Measurements from ENCODE around the gene SLC9A9. TPM values are rescaled to one million over a fixed set of nuclear protein-coding genes. Genes with fewer than 3 reads are reported as not detected.

Gene SLC9A9
- total RNA-seq, 6 experiments from 2014 or later: 1.3 to 6.3 (median 3.0) TPM

DNA sequence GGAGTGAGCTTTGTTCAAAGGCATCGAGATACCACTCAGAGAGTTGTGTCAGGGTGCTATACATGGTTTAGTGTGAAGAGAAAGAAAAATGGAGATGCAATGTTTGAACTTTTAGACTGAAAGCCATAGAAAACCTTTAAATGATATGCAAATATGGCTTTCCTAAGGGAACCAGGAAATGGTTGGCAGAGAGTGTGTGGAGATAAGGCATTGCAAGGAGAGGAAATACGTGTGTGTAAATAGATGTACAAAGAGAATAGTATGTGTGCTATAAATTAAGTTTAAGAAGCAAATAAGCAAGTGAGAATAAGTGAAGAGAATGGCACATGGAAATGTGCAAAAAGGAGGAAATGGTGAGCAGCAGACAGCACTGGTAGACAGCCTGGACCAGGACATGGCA is 198.1 kb downstream of the SLC9A9 start:
- no peak for DNase-seq
- Histone ChIP-seq H3K4me3 (no peak overlapping the region), H3K27ac (no peak overlapping the region), H3K4me1 (peaks cover 0 to 20% (median 0%) of the 10 kb centered on the region in 4 donors), H3K9me3 (no peaks in the 10 kb centered on the region), H3K36me3 (no peaks in the 10 kb centered on the region), H3K27me3 (no peaks in the 10 kb centered on the region)
- no peak for ATAC-seq
- TF ChIP-seq, protein P1, sequence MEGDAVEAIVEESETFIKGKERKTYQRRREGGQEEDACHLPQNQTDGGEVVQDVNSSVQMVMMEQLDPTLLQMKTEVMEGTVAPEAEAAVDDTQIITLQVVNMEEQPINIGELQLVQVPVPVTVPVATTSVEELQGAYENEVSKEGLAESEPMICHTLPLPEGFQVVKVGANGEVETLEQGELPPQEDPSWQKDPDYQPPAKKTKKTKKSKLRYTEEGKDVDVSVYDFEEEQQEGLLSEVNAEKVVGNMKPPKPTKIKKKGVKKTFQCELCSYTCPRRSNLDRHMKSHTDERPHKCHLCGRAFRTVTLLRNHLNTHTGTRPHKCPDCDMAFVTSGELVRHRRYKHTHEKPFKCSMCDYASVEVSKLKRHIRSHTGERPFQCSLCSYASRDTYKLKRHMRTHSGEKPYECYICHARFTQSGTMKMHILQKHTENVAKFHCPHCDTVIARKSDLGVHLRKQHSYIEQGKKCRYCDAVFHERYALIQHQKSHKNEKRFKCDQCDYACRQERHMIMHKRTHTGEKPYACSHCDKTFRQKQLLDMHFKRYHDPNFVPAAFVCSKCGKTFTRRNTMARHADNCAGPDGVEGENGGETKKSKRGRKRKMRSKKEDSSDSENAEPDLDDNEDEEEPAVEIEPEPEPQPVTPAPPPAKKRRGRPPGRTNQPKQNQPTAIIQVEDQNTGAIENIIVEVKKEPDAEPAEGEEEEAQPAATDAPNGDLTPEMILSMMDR (IDR thresholded peaks at IDR 0.05): no peak
- TF ChIP-seq POLR2A (IDR thresholded peaks at IDR 0.05): no peak
- intact Hi-C loops (cut with DNase I): no loop called here
- 78% methylated on average over 2 of the region's 2 CpGs for WGBS (ENCODE audit: insufficient coverage, low coverage, low lambda C conversion rate, missing lambda C conversion rate)

DNA sequence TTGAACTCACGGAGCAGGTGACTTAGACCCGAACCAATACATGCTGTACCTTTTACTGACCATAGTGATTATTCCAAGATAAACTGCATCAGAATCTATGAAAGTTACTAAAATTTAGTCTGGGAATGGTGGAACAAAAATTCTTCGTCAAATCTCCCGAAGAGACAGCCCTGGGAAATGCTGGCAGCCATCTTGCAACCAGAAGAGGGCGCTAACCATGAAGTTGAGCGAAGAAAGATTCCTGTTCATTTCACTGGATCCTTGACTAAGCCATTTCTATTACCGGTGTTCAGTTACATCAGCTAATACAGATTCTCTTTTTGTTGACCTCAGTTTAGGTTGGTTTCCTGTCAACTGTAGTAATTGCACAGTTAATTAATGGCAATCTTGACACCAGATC is 199.6 kb downstream of the SLC9A9 start:
- Histone ChIP-seq H3K4me1 (peaks cover 0 to 15% (median 0%) of the 10 kb centered on the region in 4 donors), H3K9me3 (no peaks in the 10 kb centered on the region), H3K36me3 (no peaks in the 10 kb centered on the region), H3K4me3 (no peak overlapping the region), H3K27ac (no peak overlapping the region), H3K27me3 (no peaks in the 10 kb centered on the region)
- no peak for TF ChIP-seq POLR2A (IDR thresholded peaks at IDR 0.05)
- TF ChIP-seq, protein P1 (IDR thresholded peaks at IDR 0.05): peak; percentile 30 to 53 (median 31)
- intact Hi-C loops (cut with DNase I): no loop called here
- DNase-seq: no peak
- no peak for ATAC-seq
- WGBS (ENCODE audit: insufficient coverage, low coverage, low lambda C conversion rate, missing lambda C conversion rate): 68% methylated on average over 7 of the region's 7 CpGs

DNA sequence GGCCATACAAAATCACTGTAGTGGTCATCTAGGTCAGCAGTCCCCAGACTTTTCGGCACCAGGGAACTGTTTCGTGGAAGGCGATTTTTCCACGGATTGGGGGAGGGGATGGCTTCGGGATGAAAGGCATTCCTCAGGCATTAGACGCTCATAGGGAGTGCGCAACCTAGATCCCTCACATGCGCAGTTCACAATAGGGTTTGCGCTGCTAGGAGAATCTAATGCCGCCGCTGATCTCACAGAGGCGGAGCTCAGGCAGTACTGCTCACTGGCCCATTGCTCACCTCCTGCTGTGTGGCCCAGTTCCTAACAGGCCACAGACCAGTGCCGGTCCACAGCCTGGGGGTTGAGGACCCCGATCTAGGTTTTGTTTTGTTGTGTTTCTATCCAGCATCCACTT is 200.1 kb downstream of the SLC9A9 start:
- no peak for TF ChIP-seq POLR2A (IDR thresholded peaks at IDR 0.05)
- TF ChIP-seq, protein P1 (IDR thresholded peaks at IDR 0.05): no peak
- WGBS (ENCODE audit: insufficient coverage, low coverage, low lambda C conversion rate, missing lambda C conversion rate): 84% methylated on average over 5 of the region's 14 CpGs
- ATAC-seq: no peak
- no peaks in the 10 kb centered on the region for H3K27me3 ChIP-seq
- intact Hi-C loops (cut with DNase I): no loop called here
- no peaks in the 10 kb centered on the region for H3K36me3 ChIP-seq
- no peaks in the 10 kb centered on the region for H3K9me3 ChIP-seq
- no peak overlapping the region for H3K27ac ChIP-seq
- H3K4me1 ChIP-seq: peaks cover 0 to 12% (median 0%) of the 10 kb centered on the region in 4 donors
- no peak overlapping the region for H3K4me3 ChIP-seq
- DNase-seq: peak in 1 of 3 donors; percentile 44

DNA sequence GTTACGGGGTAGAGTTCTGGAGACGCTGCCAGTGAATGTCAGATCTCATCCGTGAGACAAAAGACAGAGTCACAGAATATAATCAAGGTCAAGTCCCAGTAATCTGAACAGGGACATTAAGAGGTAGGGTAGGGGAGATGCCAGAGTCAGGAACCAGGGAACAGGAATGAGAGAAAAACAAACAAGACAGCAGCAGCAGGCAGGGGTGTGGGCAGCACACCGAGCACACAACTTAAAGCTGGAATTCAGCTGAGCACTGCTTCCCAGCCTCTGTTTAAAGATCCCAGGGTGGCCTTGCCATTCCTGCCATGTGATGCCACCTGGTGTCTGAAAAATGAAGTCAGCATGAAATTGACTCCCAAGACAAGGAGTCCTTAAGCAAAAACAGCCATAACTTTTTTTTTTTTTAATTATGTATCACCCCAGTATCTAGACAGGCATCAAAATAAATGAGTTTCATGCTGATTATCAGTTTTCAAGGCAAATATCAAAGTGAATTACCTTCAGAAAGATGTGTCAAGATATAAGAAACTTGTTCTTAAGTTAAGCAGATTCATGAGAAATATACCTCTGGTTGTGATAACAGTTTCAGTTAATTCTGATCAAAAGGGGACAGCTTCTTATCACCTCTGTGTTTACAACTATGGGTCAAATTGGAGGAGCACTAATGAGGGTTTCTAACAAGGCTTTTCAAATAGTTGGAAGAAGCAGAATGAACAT is 203.7 kb downstream of the SLC9A9 start:
- DNase-seq (peak in 2 of 3 donors; percentile 19 to 50), ATAC-seq (peak; percentile 68 to 92 (median 84))
- no peaks in the 10 kb centered on the region for H3K9me3 ChIP-seq
- H3K36me3 ChIP-seq: no peaks in the 10 kb centered on the region
- H3K4me3 ChIP-seq: no peak overlapping the region
- no peaks in the 10 kb centered on the region for H3K27me3 ChIP-seq
- H3K4me1 ChIP-seq: no peaks in the 10 kb centered on the region
- no peak for TF ChIP-seq POLR2A (IDR thresholded peaks at IDR 0.05)
- TF ChIP-seq, protein P1 (IDR thresholded peaks at IDR 0.05): peak; percentile 43 to 65 (median 46)
- WGBS (ENCODE audit: insufficient coverage, low coverage, low lambda C conversion rate, missing lambda C conversion rate): 71% methylated on average over 4 of the region's 4 CpGs
- intact Hi-C loops (cut with DNase I): no loop called here
- H3K27ac ChIP-seq: no peak overlapping the region

Data from right lobe of liver (tissue), 6 donors.